A549 (cell line): ENCODE measurements around the gene CDK14.

Experiments used
- BCL3 ChIP-seq: fragments of >200 bp; sonication (Bioruptor Twin); formaldehyde crosslinking; IDR thresholded peaks from 3 replicates; pipeline ENCODE4 v1.6.1; 2016
- BHLHE40 ChIP-seq: IDR thresholded peaks from 2 replicates; pipeline ENCODE4 v1.6.1; 2012; ENCODE audit warnings: low read depth, low read length, inconsistent platforms
- CTCF ChIP-seq: fragments of >200 bp; sonication (Bioruptor Twin); formaldehyde crosslinking; IDR thresholded peaks from 3 replicates; pipeline ENCODE4 v1.5.1; 2016
- EP300 ChIP-seq, 2 experiments: fragments of >200 bp; sonication (Bioruptor Twin); formaldehyde crosslinking; IDR thresholded peaks; 2 replicates in 1 of 2; 3 replicates in 1 of 2; pipeline ENCODE4 v1.6.1; 2016 to 2017
- HDAC2 ChIP-seq: fragments of 200-600 bp; sonication (generic); IDR thresholded peaks from 2 replicates; pipeline ENCODE4 v1.6.1; 2016
- MAFK ChIP-seq: fragments of 450-650 bp; IDR thresholded peaks from 2 replicates; pipeline ENCODE4 v1.6.1; 2014; ENCODE audit not compliant: partially characterized antibody
- MAX ChIP-seq: IDR thresholded peaks from 2 replicates; pipeline ENCODE4 v1.6.1; 2012
- MYC ChIP-seq: IDR thresholded peaks from 2 replicates; pipeline ENCODE4 v1.6.1; 2012; ENCODE audit warnings: mild to moderate bottlenecking, inconsistent platforms, low read length, improper control_type of control experiment, borderline replicate concordance
- NR3C1 ChIP-seq: fragments of >200 bp; sonication (Bioruptor Twin); formaldehyde crosslinking; IDR thresholded peaks from 3 replicates; pipeline ENCODE4 v1.6.1; 2017
- POLR2A ChIP-seq: IDR thresholded peaks from 2 replicates; pipeline ENCODE4 v1.6.1; 2012; ENCODE audit warnings: mild to moderate bottlenecking, low read length
- RARB ChIP-seq: fragments of 250-450 bp; sonication (Bioruptor Pico); IDR thresholded peaks from 2 replicates; pipeline ENCODE4 v1.8.0; 2021; ENCODE audit warnings: mild to moderate bottlenecking, moderate library complexity
- RFX5 ChIP-seq: fragments of 450-650 bp; IDR thresholded peaks from 2 replicates; pipeline ENCODE4 v1.7.1; 2014; ENCODE audit warnings: antibody characterized with exemption, mild to moderate bottlenecking, moderate library complexity
- SMC3 ChIP-seq: fragments of >200 bp; sonication (Bioruptor Twin); formaldehyde crosslinking; IDR thresholded peaks from 3 replicates; pipeline ENCODE4 v1.6.1; 2018; ENCODE audit warnings: inconsistent platforms
- USF2 ChIP-seq: fragments of 450-650 bp; IDR thresholded peaks from 2 replicates; pipeline ENCODE4 v1.6.1; 2014; ENCODE audit warnings: antibody characterized with exemption

- TF ChIP-seq SMC3 = no peak
- no peak for TF ChIP-seq MYC
- no peak for TF ChIP-seq HDAC2
- no peak for TF ChIP-seq CTCF
- TF ChIP-seq RFX5 = no peak
- TF ChIP-seq BHLHE40 = no peak
- TF ChIP-seq BCL3 = no peak
- no peak for TF ChIP-seq EP300 (IDR thresholded peaks at IDR 0.05)
- no peak for TF ChIP-seq POLR2A
- no peak for TF ChIP-seq USF2
- TF ChIP-seq MAX = no peak
- TF ChIP-seq NR3C1 = no peak
- TF ChIP-seq RARB (CRISPR knock-in tag) = no peak
- no peak for TF ChIP-seq MAFK
Observed at GRCh38 chr7:91064938-91065337, 468.8 kb downstream of the CDK14 start.
